HG03565 (cell line): ENCODE data around the gene SMAD1.
"Not testable (repeated sequence)": the region's sequence is repeated elsewhere in the genome, so short reads cannot be mapped to it uniquely, and the experiment has no call there.

ENCODE experiments used
- ATAC-seq: cut with Tn5 transposase; IDR thresholded peaks from one replicate; pipeline ENCODE4 v1.9.1; 2021; ENCODE audit warnings: mild to moderate bottlenecking, moderate library complexity; ENCODE audit not compliant: unreplicated experiment

The SMAD1 gene

DNA sequence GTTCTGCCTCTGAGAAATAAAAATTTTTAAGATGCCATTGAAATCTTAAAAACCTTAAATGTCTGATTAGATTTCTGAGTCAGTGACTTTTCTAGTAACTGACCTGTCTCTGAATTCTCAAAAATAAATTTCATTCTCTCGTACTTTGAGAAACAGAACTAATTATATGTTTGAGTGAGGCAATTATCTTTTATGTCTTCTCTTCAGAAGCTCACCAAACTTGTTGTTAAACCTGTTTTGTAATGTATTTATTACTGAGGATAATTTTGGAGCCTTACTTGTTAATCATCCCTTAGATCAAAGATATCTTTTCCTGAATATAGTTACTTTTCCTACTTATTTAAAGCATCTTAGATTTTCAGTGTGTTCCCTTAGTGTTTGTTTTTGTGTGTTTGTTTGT lies 73.0 kb downstream of the SMAD1 start:
- no peak for ATAC-seq

DNA sequence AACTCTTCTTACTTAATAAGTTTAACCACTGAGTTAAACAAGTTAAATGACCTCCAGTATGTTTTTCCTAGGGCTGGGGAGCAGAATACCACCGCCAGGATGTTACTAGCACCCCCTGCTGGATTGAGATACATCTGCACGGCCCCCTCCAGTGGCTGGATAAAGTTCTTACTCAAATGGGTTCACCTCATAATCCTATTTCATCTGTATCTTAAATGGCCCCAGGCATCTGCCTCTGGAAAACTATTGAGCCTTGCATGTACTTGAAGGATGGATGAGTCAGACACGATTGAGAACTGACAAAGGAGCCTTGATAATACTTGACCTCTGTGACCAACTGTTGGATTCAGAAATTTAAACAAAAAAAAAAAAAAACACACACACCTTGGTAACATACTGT lies 76.1 kb downstream of the SMAD1 start:
- peak; percentile 72 for ATAC-seq

DNA sequence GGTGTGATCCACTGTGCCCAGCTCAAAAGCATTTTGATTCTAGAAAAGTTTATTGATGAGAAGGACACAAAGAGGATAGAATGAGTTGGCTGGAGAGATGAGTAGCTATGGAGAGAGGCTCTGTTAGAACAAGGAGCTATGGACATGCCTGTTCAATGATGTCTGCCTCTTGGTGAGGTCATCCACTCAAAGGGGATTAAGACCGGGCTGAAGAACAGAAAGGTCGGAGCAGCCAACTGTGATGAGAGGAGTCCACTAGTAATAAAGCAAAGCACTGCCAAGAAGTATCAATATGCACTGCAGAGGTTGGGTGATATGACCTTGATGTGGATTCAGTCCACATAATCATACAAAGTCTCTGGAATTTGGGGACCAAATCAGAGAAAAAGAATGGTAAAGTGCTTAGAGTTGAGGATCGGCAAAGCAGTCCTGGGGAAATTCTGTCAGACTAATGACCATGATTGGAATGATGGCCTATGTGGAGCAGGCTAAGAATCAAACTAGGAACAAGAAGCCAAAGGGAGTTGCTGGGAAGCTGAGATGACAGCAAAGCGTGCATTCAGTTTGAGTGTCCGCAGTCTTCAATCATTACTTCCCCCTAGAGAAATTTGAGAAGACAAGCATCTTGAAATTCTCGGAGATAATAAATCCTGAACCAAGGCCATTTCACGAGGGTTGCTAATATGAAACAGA lies 81.8 kb downstream of the SMAD1 start:
- no peak for ATAC-seq

DNA sequence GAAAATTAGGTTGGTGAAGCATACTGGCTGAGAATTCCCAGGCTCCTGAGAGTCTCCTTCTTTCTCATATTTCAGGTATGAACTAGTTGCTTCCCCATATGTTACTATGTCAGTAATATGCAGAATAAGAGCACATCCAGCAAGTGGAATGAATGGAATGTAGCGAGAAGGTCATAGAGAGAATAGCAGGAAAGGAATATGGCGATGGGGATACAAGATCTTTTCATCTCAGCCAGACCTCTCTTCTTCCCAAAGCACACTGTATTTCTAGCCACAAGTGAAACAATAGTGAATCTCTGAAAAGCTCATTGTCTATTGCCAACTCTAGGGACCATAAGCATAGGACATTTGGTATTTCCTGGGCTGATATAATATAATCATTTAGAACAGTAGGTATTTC lies 82.9 kb downstream of the SMAD1 start:
- no peak for ATAC-seq

DNA sequence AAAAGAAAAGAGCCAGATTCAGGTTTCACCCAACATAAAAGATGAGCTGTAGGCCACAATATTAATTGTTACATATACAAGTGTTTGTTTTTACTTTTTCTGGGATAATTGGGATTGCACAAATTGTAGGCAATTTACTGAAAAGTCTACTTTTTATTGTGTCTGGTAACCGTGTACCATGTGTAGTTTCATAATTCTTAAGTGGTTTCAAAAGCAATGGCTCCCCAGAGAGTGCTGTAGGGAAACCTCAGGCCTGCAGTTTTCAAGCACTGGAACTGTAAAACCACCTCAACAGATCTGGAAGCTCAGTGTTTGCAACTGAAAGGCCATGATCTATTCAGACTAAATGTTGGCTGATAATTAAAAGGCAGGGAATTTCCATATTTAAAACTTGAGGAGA lies 83.7 kb downstream of the SMAD1 start:
- no peak for ATAC-seq

DNA sequence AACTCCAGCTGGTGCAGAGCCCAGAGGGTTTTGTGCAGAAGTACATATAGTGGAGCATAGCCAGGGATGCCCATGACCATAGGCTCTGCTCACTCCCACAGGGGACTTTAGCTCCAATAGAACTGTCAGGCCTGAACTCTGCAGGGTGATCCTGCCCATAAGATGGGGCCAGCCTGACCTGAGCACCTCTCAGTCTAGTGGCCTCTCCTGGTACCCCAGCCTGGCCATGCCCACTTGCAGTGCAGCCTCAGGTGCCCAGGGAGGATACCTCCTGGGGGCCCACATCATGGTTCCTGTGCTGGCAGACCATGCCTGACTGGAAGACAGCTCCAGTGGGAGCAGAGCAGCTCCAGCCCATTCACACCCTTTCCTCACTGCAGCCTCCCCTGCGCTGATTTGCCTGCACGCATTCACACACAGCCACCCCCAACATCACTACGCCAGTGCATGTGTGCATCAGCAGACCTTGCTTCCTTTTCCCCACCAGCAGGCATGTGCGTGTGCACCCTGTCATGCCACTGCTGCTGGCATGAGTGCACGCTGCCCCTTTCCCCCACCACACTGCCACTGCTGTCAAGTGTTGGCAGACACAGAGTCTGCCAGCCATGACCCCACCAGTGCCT lies 84.5 kb downstream of the SMAD1 start:
- ATAC-seq: no peak

DNA sequence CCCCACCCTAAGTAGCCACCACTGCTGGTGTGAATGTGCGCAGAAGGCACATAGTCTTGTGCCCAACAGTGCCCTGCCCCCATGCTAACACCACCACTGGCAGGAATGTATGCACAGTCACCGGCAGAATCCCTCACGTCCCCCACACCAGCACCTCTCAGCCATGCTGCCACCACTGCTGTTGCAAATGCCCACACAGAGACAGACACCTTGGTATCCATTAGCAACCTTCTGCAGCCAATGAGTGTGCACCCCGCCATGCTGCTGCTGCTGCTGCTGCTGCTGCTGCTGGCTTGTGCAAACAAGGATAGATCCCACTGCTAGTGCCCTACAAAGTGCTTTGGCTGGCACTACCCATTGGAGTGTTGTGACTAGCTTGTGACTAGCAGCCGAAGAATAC lies 85.1 kb downstream of the SMAD1 start:
- no peak for ATAC-seq

DNA sequence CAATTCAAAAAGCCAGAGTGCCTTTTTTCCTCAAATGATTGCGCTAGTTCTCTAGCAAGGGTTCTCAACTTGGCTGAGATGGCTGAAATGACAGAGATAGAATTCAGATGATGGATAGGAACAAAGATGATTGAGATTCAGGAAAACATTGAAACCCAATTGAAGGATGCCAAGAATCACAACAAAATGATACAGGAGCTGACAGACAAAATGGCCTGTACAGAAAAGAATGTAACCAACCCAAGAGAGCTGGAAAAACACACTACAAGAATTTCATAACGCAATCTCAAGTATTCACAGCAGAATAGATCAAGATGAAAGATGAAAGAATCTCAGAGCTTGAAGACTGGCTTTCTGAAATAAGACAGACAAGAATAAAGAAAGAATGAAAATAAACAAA lies 85.9 kb downstream of the SMAD1 start:
- no peak for ATAC-seq

DNA sequence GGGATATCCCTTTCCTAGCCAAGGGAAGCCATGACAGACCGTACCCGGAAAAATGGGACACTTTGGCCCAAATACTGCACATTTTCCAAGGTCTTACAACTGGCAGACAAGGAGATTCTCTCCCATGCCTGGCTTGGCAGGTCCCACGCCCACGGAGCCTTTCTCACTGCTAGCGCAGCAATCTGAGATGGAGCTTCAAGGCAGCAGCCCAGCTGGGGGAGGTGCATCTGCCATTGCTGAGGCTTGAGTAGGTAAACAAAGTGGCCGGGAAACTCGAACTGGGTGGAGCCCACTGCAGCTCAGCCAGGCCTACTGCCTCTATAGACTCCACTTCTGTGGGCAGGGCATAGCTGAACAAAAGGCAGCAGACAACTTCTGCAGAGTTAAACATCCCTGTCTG lies 92.9 kb downstream of the SMAD1 start:
- ATAC-seq: not testable (repeated sequence)

DNA sequence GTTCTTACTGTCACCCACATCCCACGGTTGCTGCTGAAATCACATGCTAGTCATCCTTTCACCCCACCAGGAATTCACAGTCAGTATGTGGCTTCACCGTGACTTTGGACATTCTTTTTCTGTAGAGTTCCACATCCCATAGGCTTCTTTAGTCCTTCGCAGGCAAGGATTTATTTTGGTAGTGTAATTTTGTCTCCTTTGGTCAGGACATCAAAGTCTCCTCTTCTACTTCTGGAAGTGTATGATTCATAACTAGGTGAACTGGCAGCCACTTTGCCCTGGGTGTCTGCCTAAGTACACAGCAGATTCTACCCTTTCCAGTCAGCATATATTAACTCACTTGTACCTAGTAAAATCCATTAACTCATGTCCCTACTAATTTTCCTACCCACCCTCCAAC lies 99.3 kb downstream of the SMAD1 start:
- ATAC-seq: no peak

DNA sequence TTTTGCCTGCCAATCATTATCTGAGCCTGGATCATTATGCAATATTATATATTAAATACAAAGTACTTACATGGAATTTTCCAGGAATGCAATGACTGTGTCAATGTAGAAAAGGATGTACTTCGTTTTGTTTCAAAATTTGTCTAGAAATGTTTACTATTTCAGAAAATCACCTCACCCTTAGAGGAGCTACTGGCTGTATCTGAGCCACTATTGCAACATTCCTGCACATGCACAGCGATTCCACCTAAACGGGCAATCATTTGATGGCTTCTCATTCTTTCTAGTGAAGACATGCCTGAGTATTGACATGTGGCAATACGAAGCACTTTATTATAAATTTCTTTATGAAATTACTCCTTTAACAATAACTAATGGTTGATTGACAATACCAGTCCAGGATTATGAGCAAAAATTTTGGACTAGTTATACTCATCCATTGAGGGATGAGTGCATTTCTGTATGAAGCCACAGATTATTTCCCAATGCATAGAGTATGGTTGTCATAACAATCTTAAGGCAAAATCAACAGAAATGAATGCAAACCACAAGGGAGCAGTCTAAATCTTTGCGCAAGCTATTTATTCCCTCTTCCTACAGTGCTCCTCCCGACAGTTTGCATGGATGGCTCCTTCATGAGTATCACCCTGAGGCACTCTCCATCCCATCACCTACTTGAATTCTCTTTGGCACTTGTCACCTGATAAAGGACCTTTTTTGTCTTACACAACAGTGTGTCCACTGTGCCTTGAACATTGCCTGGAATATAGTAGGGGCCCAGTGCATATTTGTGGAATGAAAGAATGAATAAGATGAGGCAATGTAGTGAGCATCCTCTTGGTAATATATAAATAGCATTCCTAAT lies 101.8 kb downstream of the SMAD1 start:
- ATAC-seq: no peak

DNA sequence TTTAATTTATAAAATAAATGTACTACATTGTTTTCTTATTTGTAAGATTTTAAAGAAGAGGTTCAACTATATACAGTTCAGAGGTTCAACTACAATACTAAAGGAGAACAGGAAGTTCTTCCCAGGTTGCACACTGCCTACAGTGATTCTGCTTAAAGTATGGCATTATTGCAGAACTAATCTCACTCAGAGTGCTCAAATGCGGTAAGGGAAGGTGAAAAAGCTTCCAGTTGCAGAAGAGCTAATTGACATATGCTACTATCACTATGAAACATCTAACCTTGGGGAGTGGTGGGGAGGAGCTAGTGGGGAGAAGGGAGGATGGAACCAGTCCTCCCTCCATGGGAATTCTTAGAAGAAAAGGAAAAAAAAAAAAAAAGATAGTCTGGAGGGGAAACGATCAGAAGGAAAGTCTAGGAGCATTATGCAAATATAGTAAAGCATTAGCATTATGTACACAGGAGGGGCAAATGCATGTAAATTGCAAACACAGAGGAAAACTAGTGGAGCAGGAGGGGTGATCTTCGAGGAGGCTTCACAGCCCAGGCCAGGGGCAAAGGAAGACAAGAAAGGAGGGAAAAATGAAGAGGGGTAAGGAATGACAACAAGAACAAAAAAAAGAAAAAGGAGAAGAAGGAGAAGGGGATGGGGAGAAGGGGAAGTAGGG lies 105.6 kb downstream of the SMAD1 start:
- no peak for ATAC-seq

DNA sequence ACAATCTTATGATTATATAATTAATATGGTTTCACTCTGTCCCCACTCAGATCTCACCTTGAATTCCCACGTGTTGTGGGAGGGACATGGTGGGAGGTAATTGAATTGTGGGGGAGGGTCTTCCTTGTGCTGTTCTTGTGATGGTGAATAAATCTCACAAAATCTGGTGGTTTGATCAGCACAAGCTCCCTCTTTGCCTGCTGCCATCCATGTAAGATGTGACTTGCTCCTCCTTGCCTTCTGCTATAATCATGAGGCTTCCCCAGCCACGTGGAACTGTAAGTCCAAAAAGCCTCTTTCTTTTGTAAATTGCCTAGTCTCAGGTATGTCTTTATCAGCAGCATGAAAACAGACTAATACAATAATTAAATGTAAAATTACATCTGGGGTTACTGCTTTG lies 107.7 kb downstream of the SMAD1 start:
- not testable (repeated sequence) for ATAC-seq

DNA sequence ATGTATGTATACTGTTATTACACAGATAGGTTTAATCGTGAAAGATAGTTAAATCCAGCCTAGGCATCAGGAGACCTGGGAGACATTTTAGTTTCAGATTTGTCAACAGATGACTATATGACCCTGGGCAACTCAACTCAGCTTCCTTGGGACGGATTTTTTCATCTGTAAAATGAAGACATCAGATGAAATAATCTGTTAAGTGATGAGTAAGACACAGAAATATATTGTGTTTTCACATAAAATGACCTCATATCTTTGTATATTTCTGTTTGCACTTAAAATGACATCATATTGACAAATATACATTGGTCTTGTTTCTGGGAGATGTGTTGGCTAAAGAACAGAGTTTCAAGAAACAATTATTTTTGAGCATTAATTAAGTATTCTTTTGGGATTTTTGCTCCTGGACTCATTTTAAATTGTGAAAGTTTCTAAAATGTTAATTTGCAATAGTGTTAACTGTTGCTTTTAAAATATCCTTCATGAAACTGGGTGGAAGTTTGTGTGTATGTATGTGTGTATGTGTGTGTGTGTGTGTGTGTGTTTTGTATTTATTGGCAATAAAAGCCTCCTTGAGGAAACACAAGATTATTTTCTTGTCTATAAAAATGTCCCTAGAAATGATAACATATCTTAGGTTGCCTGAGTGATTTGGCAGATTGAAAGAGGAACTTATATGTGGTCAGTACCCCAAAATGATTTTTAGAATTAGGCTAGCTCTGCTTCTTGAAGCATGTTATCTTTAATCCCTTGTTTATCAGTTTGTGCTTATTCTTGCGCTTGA lies 108.5 kb downstream of the SMAD1 start:
- ATAC-seq: no peak

DNA sequence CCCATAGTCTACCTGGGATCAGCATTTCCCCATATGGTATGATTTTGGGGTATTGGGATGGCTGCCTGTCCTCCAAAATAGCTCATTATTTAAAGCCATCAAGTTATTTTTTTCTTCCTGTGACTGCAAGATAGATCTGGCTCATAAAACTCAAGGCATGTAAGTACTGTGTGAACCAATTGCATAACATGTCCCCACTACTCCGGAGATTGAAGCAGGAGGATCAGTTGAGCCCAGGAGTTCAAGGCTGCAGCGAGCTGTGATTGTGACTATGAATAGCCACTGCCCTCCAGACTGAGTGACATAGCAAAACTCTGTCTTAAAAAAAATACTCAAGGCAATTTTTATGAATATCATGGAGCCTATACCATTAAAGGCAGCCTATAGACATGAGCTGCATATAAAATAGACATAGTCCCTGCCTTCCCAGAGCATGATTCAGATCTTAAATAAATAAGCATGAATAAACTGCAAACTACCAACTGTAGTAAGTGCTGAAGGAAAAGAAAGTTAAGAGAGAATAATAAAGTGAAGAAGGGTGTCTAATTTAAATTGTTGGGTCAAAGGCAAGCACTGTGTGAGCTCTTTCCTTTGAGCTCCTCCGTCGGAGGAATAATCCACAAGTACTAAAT lies 120.6 kb downstream of the SMAD1 start:
- ATAC-seq: no peak

DNA sequence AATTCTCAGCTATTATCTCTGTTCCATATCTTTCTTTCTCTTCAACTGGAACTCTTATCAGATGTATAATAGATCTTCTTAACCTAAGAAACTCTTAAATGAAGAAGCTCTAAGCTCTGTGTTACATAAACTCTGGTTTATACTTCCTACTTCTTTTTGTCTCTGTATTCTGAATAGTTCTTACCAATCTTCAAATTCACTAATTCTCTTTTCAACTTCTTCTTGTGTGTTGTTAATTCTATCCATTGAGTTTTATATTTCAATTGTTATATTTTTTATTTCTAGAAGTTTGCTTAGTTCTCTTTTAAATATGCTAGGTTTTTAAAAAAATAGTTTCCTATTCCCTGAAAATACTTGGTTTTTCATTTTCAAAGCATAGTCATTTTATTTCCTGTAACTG lies 124.3 kb downstream of the SMAD1 start:
- ATAC-seq: no peak
